ENCODE results near the gene USH1G.

USH1G gene

DNA sequence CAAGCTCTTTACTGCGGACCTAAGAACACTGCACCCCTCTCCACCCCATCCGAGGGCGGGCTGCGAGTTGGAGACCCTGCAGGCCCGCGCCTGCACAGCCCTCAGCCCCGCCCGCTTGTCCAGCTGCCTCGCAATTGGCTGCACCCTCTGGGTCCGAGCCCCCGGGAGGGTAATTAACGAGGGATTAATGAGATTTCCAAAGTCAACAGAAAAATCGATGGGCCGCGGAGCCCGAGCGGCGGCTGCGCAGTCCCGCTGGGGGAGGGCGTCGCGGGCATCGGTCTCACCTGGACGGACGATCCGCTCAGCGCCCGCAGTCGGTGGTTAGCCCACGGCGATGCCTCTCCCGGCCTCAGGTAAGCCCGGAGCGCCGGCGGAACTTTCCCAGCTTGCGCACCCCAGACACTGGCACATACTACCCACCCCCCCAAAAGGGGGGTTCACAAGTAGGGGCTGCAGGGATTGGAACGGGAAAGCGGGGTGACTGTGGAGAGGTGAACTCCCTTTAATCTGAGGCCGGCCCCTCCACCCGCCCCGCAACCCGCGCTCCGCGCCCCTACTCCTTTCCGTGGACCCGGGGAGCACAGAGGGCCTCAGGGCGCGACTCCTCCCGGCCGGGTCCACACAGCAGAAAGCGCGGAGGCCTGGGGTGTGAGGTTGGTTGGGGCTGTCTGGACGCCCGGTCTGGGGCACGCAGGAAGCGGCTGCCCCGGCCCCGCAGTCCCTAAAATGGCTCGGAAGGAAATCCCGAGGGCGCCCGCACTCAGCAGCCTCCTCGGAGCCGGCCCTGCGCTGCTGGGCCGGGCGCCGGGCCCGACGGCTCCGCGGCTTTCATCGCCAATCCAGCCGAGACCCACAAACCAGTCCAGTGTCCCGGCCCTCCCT lies 12.8 kb upstream of the USH1G start, which contains the start of gene OTOP3:
TSS of gene OTOP3 (plus strand) at position 314 of the 885 bp plus-strand sequence. CDS start at position 338, 24 bp downstream.
- DNase-seq (ENCODE audit: extremely low spot score) = no peak
- POLR2A ChIA-PET = no interaction called here
- TF ChIP-seq FOXK2 (IDR thresholded peaks at IDR 0.05) (no peak), ARNT (IDR thresholded peaks at IDR 0.05) (no peak), NFRKB (IDR thresholded peaks at IDR 0.05) (no peak)
- CTCF ChIA-PET = interaction anchor here (1.1 kb wide), 1 partner anchor 22 kb away, joined by 3 read pairs; no protein-coding TSS in a partner anchor

DNA sequence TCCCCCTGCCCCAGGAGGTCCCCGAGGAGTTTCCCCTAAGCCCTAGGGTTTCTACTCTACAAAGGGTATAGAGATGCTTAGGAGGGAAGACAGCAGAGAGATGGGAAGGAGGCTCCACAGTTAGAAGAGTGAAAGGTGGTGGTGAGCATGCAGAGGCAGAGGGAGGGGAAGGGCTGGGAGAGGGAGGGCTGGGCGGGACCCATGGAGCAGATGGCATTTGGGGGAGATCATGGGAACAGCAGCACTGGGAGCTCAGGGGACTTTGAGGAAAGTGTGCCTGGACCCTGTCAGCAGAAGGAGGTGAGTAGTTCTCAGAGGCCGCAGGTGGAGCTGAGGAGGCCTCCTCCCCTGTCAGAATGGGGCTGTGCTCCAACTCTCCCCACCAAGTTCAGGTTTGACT lies 12.0 kb upstream of the USH1G start:
- ChIA-PET CTCF (interaction anchor here (1.1 to 1.5 kb wide), 2 partner anchors 23 to 26 kb away, joined by 3 to 7 read pairs; no protein-coding TSS in a partner anchor), POLR2A (no interaction called here)
- TF ChIP-seq HDGF (IDR thresholded peaks at IDR 0.05; ENCODE audit: borderline replicate concordance) = no peak
- TF ChIP-seq FOXA1 (IDR thresholded peaks at IDR 0.05) = no peak
- TF ChIP-seq LEF1 (IDR thresholded peaks at IDR 0.05; ENCODE audit: borderline replicate concordance) = no peak
- no peak for TF ChIP-seq FOXK2 (IDR thresholded peaks at IDR 0.05)
- DNase-seq (ENCODE audit: extremely low spot score) = no peak

DNA sequence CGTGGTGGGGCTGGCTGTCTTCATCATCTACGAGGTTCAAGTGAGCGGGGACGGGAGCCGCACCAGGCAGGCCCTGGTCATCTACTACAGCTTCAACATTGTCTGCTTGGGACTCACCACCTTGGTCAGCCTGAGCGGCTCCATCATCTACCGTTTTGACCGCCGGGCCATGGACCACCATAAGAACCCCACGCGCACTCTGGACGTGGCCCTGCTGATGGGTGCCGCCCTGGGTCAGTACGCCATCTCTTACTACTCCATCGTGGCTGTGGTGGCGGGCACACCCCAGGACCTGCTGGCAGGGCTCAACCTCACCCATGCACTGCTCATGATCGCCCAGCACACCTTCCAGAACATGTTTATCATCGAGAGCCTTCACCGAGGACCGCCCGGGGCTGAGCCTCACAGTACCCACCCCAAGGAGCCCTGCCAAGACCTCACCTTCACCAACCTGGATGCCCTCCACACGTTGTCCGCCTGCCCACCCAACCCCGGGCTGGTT lies 7.5 kb upstream of the USH1G start:
- no peak for TF ChIP-seq FOXK2 (IDR thresholded peaks at IDR 0.05)
- no peak for TF ChIP-seq ELF4 (IDR thresholded peaks at IDR 0.05)
- no peak for TF ChIP-seq FOXM1 (IDR thresholded peaks at IDR 0.05; ENCODE audit: borderline replicate concordance)
- TF ChIP-seq FOXA1 (IDR thresholded peaks at IDR 0.05) = no peak
- TF ChIP-seq LEF1 (IDR thresholded peaks at IDR 0.05; ENCODE audit: borderline replicate concordance) = no peak
- no peak for TF ChIP-seq SUZ12 (IDR thresholded peaks at IDR 0.05)
- no peak for TF ChIP-seq BHLHE40 (IDR thresholded peaks at IDR 0.05; ENCODE audit: borderline replicate concordance)
- no peak for TF ChIP-seq HDGF (IDR thresholded peaks at IDR 0.05; ENCODE audit: borderline replicate concordance)
- TF ChIP-seq SP1 (IDR thresholded peaks at IDR 0.05) = no peak
- TF ChIP-seq NFRKB (IDR thresholded peaks at IDR 0.05) = no peak
- TF ChIP-seq, protein P1, sequence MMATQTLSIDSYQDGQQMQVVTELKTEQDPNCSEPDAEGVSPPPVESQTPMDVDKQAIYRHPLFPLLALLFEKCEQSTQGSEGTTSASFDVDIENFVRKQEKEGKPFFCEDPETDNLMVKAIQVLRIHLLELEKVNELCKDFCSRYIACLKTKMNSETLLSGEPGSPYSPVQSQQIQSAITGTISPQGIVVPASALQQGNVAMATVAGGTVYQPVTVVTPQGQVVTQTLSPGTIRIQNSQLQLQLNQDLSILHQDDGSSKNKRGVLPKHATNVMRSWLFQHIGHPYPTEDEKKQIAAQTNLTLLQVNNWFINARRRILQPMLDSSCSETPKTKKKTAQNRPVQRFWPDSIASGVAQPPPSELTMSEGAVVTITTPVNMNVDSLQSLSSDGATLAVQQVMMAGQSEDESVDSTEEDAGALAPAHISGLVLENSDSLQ (IDR thresholded peaks at IDR 0.05) = no peak
- TF ChIP-seq TARDBP (IDR thresholded peaks at IDR 0.05) = no peak
- ChIA-PET POLR2A (interaction anchor here (1.4 kb wide), 1 partner anchor 30 kb away, joined by 3 read pairs; no protein-coding TSS in a partner anchor), CTCF (no interaction called here)
- no peak for DNase-seq (ENCODE audit: extremely low spot score)

DNA sequence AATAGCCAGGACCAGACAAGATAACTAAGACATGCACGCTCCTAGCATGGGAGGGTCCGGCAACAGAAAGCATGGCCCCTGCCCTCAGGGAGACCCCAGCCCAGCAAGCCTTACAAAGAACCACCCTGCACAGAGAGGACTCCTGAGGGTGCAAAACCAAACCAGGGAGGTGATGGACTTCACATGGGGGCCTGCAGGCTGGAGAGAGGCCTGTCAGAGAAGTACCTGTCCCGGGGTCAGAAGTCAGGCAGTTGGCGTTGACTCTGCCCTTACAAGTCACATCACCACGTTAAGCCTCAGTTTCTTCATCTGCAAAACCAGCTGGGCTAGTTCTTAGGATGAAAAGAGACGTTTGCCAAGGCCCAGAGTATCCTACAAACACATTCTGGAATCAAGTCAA lies 5.7 kb upstream of the USH1G start:
- CTCF ChIA-PET = interaction anchor here (0.6 kb wide), 1 partner anchor 118 kb away, joined by 3 read pairs; no protein-coding TSS in a partner anchor
- DNase-seq (ENCODE audit: extremely low spot score) = no peak
- TF ChIP-seq ARNT (IDR thresholded peaks at IDR 0.05) (no peak), BHLHE40 (IDR thresholded peaks at IDR 0.05; ENCODE audit: borderline replicate concordance) (no peak), SP1 (IDR thresholded peaks at IDR 0.05) (no peak), FOXM1 (IDR thresholded peaks at IDR 0.05; ENCODE audit: borderline replicate concordance) (no peak), LEF1 (IDR thresholded peaks at IDR 0.05; ENCODE audit: borderline replicate concordance) (no peak), TARDBP (IDR thresholded peaks at IDR 0.05) (no peak), FOXA1 (IDR thresholded peaks at IDR 0.05) (no peak), L3MBTL2 (conservative IDR thresholded peaks at IDR 0.05) (no peak), CTBP1 (IDR thresholded peaks at IDR 0.05; ENCODE audit: borderline replicate concordance) (no peak), SUZ12 (IDR thresholded peaks at IDR 0.05) (no peak), NFRKB (IDR thresholded peaks at IDR 0.05) (no peak), ELF4 (IDR thresholded peaks at IDR 0.05) (no peak), ZNF384 (IDR thresholded peaks at IDR 0.05) (no peak)
- TF ChIP-seq, protein P1 (IDR thresholded peaks at IDR 0.05) = no peak
- POLR2A ChIA-PET = interaction anchor here (0.7 kb wide), 1 partner anchor 56 kb away, joined by 3 read pairs; the partner anchor contains the start of gene FDXR

DNA sequence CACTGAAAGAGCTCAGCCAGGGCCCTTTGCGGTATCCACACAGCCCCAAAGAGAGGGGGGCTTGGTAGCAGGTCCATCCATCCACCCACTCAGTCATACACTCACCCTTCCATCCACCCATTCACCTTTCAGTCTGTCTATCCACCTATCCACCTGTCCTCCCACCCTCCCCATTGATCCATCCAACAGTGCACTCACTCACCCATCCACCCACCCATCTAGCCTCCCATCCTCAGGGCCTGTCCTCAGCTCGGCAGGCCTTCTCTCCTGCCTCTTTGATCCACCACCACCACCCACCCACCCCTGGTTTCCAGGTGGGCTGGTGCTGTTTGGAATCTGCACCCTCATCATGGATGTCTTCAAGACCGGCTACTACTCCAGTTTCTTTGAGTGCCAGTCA lies 2.2 kb upstream of the USH1G start:
- TF ChIP-seq ARNT (IDR thresholded peaks at IDR 0.05) = no peak
- TF ChIP-seq NFRKB (IDR thresholded peaks at IDR 0.05) = no peak
- TF ChIP-seq HDGF (IDR thresholded peaks at IDR 0.05; ENCODE audit: borderline replicate concordance) = no peak
- TF ChIP-seq SP1 (IDR thresholded peaks at IDR 0.05) = no peak
- TF ChIP-seq SUZ12 (IDR thresholded peaks at IDR 0.05) = no peak
- TF ChIP-seq FOXM1 (IDR thresholded peaks at IDR 0.05; ENCODE audit: borderline replicate concordance) = no peak
- no peak for TF ChIP-seq ELF4 (IDR thresholded peaks at IDR 0.05)
- TF ChIP-seq BHLHE40 (IDR thresholded peaks at IDR 0.05; ENCODE audit: borderline replicate concordance) = no peak
- DNase-seq (ENCODE audit: extremely low spot score) = no peak
- POLR2A ChIA-PET = interaction anchor here (1.7 kb wide), 1 partner anchor 52 kb away, joined by 6 read pairs; the partner anchor contains the start of gene FDXR
- CTCF ChIA-PET = interaction anchor here (1.0 to 1.5 kb wide), 3 partner anchors 11 to 36 kb away, joined by 8 to 10 read pairs (median 8); no protein-coding TSS in a partner anchor

DNA sequence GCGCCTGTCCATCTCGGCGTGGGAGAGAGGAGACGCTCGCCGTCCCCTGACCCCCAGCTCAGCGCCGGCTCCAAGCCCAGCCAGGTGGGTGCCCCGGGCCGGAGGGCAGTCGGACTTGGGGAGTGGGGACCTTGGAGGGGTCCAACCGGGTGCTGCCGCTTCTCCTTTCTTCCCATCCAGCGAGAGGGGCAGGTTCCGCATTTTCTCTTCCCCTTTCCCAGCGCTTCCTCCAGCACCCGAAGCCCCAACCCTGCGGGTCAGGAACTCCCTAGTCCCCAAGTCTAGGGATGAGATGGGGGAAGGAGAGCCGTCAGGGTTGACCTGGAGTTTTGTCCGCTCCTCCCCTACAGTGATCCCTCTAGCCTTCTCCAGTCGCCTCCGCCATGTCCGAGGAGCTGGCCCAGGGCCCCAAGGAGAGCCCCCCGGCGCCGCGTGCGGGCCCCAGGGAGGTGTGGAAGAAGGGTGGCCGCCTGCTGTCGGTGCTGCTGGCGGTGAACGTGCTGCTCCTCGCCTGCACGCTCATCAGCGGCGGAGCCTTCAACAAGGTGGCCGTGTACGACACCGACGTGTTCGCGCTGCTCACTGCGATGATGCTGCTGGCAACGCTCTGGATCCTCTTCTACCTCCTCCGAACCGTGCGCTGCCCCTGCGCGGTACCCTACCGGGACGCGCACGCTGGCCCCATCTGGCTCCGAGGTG lies 1.3 kb upstream of the USH1G start, which contains the start of gene OTOP2:
TSS of gene OTOP2 (plus strand) at position 24 of the 699 bp plus-strand sequence. CDS start at position 384, 360 bp downstream.
- ChIA-PET CTCF (interaction anchor here (0.6 to 2.8 kb wide), 7 partner anchors 11 to 51 kb away, joined by 3 to 23 read pairs (median 7); partner anchors contain the start of gene FDXR), POLR2A (interaction anchor here (1.7 to 2.4 kb wide), 3 partner anchors 51 to 88 kb away, joined by 6 to 11 read pairs (median 10); partner anchors contain the start of genes FDXR and MRPL58)
- no peak for TF ChIP-seq SP1 (IDR thresholded peaks at IDR 0.05)
- TF ChIP-seq FOXM1 (IDR thresholded peaks at IDR 0.05; ENCODE audit: borderline replicate concordance) = no peak
- no peak for DNase-seq (ENCODE audit: extremely low spot score)
